GM12873 (cell line): Measurements from ENCODE around the gene CYB561.

Experiments
- TF ChIP-seq, protein P1 (sequence below): IDR thresholded peaks from 2 replicates; pipeline ENCODE4 v1.5.1; 2012; ENCODE audit warnings: low read depth, mild to moderate bottlenecking, moderate library complexity, low read length, control low read depth; ENCODE audit not compliant: insufficient read depth; ENCODE audit errors: missing control alignments

Gene CYB561

DNA sequence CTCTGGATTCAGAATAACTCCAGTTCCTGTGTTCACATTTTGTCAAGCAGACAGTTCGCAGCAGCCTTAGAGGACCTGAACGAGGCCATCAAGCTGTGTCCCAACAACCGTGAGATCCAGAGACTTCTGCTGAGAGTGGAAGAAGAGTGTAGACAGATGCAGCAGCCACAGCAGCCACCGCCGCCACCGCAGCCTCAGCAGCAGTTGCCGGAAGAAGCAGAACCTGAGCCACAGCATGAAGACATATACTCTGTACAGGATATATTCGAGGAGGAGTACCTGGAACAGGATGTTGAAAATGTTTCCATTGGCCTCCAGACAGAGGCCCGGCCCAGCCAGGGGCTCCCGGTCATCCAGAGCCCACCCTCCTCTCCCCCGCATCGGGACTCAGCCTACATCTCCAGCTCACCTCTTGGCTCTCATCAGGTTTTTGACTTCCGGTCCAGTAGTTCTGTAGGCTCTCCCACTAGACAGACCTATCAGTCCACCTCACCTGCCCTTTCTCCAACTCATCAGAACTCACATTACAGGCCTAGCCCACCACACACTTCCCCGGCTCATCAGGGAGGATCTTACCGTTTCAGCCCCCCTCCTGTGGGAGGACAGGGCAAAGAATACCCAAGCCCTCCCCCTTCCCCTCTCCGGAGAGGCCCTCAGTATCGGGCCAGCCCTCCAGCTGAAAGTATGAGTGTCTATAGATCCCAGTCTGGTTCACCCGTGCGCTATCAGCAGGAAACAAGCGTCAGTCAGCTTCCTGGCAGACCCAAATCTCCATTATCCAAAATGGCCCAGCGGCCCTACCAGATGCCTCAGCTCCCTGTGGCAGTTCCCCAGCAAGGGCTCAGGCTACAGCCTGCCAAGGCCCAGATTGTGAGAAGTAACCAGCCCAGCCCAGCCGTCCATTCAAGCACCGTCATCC lies 25.9 kb downstream of the CYB561 start:
- TF ChIP-seq, protein P1, sequence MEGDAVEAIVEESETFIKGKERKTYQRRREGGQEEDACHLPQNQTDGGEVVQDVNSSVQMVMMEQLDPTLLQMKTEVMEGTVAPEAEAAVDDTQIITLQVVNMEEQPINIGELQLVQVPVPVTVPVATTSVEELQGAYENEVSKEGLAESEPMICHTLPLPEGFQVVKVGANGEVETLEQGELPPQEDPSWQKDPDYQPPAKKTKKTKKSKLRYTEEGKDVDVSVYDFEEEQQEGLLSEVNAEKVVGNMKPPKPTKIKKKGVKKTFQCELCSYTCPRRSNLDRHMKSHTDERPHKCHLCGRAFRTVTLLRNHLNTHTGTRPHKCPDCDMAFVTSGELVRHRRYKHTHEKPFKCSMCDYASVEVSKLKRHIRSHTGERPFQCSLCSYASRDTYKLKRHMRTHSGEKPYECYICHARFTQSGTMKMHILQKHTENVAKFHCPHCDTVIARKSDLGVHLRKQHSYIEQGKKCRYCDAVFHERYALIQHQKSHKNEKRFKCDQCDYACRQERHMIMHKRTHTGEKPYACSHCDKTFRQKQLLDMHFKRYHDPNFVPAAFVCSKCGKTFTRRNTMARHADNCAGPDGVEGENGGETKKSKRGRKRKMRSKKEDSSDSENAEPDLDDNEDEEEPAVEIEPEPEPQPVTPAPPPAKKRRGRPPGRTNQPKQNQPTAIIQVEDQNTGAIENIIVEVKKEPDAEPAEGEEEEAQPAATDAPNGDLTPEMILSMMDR, result no peak

DNA sequence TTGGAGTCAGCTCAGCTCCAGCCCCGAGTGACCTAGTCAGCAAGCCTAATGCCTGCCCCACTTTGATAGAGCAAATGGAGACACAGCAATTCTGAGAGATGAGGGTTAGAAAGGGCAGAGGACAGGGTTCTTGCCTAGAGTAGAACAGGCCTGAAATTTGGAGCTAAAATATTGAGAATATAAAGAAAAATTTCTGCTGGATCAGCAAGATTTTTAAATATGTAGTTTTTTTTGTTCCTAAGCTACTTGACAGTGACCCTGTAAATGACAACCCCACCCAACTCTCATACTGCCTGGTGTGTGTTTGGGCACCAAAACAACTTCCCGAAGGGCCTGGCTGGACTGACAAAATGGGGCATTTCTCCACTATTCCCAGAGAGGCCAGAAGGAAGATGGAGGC lies 26.7 kb downstream of the CYB561 start:
- TF ChIP-seq, protein P1, result no peak

DNA sequence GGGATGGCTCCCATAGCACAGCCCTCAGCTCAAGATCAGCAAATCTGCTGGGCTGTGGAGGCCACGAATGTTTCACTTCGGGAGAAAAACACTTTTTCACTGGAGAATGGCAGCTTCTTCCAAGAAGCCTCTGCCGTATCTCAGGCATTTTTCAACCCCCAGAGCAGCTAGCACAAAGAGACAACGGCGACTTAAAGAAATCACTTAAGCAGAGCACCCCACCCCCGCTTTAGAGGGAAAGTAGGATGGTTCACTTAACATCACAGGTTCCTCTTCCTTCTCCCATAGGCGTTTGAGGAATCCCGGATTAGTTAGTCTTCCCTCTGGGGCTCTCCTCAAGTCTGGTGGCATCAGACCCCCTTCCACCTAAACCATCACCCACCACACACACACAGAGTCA lies 27.6 kb downstream of the CYB561 start:
- TF ChIP-seq, protein P1, result no peak

DNA sequence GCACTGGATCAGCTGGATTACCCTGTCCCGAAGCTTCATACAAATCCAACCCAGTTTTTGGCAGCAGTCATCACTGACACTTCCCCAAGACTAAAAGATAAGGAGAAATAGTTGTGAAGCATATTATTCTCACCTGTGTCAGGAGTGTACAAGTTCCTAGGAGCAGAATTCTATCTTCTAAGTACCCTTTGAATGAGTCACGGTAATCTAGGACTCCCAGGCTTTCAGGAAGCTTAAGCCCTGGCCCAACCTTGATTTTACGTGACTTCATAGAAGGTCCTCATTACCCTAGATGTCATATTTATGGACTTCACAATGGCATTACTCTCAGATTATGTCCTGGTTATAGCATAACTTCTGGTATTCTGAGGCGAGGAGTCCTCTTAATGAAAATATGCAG lies 31.9 kb downstream of the CYB561 start:
- TF ChIP-seq, protein P1, result no peak

DNA sequence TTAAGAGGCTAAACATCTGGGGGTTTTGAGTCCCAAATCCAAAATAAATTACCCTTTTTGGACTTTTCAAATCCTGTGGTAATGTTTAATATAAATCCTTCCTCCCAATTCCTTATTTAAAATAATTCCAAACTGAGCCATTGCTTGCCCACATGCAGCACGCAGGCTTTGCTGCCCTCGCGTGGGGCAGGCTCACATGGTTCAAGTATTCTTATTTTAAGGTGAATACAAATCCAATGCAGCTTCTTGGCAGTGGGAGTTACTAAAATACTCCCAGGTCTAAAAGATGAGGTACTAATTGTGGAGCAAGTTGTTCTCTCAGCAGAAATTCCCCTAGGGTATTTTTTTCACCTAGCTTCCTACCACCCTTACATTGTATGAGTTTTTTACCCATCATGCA lies 33.0 kb downstream of the CYB561 start:
- TF ChIP-seq, protein P1, result no peak

DNA sequence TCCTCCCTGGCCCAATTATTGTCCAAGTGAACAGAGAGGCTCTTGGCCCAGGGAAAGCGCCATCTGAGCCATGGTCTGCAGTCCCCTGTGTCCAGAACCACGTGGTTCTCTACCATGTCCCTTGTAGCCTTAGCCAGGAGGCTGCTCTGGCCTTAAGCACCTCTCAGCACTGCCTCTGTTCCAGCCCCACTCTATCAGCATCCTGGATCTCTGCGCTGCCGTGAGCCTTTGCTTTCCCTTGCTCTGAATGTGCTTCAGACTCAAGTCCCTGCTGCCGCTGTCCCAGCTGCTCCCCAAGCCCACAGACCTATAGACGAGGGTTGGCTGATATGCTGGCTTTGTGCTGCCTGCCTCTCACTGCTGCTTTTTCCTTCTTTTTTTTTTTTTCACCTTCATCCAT lies 33.9 kb downstream of the CYB561 start:
- TF ChIP-seq, protein P1, result no peak

DNA sequence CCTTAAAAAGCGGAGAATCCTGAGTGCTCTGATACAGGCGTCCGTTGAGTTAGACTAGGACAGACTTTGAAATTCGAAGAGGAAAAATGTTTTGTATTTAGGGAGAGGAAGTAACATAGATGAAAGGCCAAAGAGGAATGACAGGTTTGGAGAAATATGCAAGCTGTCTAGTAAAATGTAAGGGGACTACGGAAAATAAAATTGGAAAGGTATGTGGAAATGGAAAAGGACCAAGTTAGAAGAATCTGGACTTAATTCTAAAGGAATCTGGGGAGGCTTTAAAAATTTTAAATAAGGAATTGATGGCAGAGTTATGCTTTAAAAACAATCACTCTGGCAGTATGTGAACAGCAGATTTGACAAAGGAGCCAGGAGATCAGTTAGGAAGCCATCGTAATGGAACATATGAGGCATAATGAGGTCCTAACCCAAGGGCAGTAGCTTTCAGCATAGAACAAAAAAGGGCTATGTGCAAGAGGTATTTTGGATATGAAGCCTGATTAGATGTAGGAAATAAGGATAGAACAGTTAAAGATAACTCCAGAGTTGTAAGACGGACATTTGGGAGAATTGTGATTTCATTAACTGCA lies 38.3 kb downstream of the CYB561 start:
- TF ChIP-seq, protein P1, result no peak
